Ovary (tissue), 9 donors: ENCODE data around the gene SLC38A3. TPM values are rescaled to one million over a fixed set of nuclear protein-coding genes. Genes with fewer than 3 reads are reported as not detected.

Source experiments
- DNase-seq, 5 donors: peaks; one replicate each; pipeline ENCODE4 v3.0.0-alpha.2; 2019 to 2020
- H3K27ac ChIP-seq, 2 donors: fragments of 200-600 bp; one replicate each; pipeline versions ENCODE4 v1.5.1 to v1.8.0; 2019 to 2022
- H3K27me3 ChIP-seq: fragments of 200-600 bp; one replicate; pipeline ENCODE4 v1.8.0; 2022
- H3K36me3 ChIP-seq: fragments of 200-600 bp; sonication (generic); one replicate; pipeline ENCODE4 v1.5.1; 2019
- H3K4me1 ChIP-seq: one replicate; pipeline ENCODE4 v1.8.1; 2013; ENCODE audit warnings: mild to moderate bottlenecking, moderate library complexity; ENCODE audit not compliant: insufficient read depth
- H3K4me3 ChIP-seq: fragments of 200-600 bp; sonication (generic); one replicate; pipeline ENCODE4 v1.5.1; 2017
- H3K9me3 ChIP-seq, 2 donors: fragments of 200-600 bp in 1 of 2; sonication (generic) in 1 of 2; one replicate each; pipeline versions ENCODE4 v1.5.1 to v1.8.1; 2013 to 2019; ENCODE audit warnings: mild to moderate bottlenecking in 1 of 2, moderate library complexity in 1 of 2
- CTCF ChIP-seq, 3 donors: fragments of 450-650 bp in 2 of 3; fragments of 200-600 bp in 1 of 3; IDR thresholded peaks; one replicate each; pipeline versions ENCODE4 v1.5.1 to v1.8.0; 2016 to 2022; ENCODE audit warnings: antibody characterized with exemption in 3 of 3, mild to moderate bottlenecking in 1 of 3
- EP300 ChIP-seq: sonication (generic); formaldehyde crosslinking; IDR thresholded peaks from one replicate; pipeline ENCODE4 v1.6.1; 2017; ENCODE audit warnings: antibody characterized with exemption
- POLR2A ChIP-seq: fragments of 450-650 bp; IDR thresholded peaks from one replicate; pipeline ENCODE4 v1.6.1; 2017; ENCODE audit warnings: antibody characterized with exemption, mild to moderate bottlenecking, moderate library complexity
- WGBS, 3 donors: extraction: QIAGEN DNeasy Blood & Tissue Kit in 1 of 3; methylation state at CpG; one replicate each; pipeline versions ENCODE4 v1.1.5 to v1.1.7; 2013 to 2017; 5-methylcytosine and 5-hydroxymethylcytosine counted together
- intact Hi-C, 4 donors: fragments of 100-400 bp; cut with DNase I; formaldehyde crosslinking; loops; one replicate each; pipeline versions ENCODE4 v1.11.0 to v1.15.1; 2022 to 2023
- polyA plus RNA-seq, 2 donors: library from polyadenylated mRNA; stranded (reverse); fragments of 200-250 nt in 1 of 2; fragments of 350-450 nt in 1 of 2; fragmentation: Illumina TruSeq in 1 of 2; extraction: RNeasy Lipid Tissue Mini Kit (QIAGEN cat#74804) in 1 of 2; gene quantifications; one replicate each; pipeline ENCODE4 v1.2.3, GENCODE V29; 2013 to 2014
- total RNA-seq, 7 donors: library from RNA; depleted of rRNA in 2 of 7; stranded (reverse); fragments of >200 nt in 2 of 7; fragmentation: NEBNext Ultra II Directional in 3 of 7; extraction: Animal tissue kit (Norgen Biotek cat#: 25700) in 3 of 7; gene quantifications; one replicate each; pipeline versions ENCODE4 v1.1.0 to v1.2.4, GENCODE V29; 2016 to 2023
- donor health status: DM: no; HTN: no; CAD: no; lungs with moderate emphysema.
- donor health status: DM: no; HTN: no; CAD: no.
- donor health status: Bipolar disorder and iron deficiency.
- donor health status: DM: yes; HTN: yes; CAD: no.
- donor health status: DM: no; HTN: no; CAD: no.
- donor health status: DM: yes; HTN: yes; CAD: no.

SLC38A3 gene
- total and polyA plus RNA-seq, 9 donors = 1.6 to 10.9 (median 7.7) TPM

- H3K27ac ChIP-seq = no peak overlapping the region
- no peaks in the 10 kb centered on the region for H3K9me3 ChIP-seq
- H3K4me3 ChIP-seq = no peak overlapping the region
- no peaks in the 10 kb centered on the region for H3K36me3 ChIP-seq
- peaks cover 23% of the 10 kb centered on the region for H3K4me1 ChIP-seq
- 79 to 85% (median 85%) methylated on average over 5 of the region's 5 CpGs for WGBS, 3 donors
- no peaks in the 10 kb centered on the region for H3K27me3 ChIP-seq
- no peak for DNase-seq
- intact Hi-C loops = no loop called here
- no peak for TF ChIP-seq EP300
- TF ChIP-seq CTCF (IDR thresholded peaks at IDR 0.05) = no peak
- no peak for TF ChIP-seq POLR2A
These were observed 42.8 kb upstream of the SLC38A3 start for GRCh38 chr3:50162034-50162883.

- DNase-seq = peak in 4 of 5 donors; percentile 60 to 75 (median 66)
- no peaks in the 10 kb centered on the region for H3K9me3 ChIP-seq
- H3K36me3 ChIP-seq = no peaks in the 10 kb centered on the region
- no peak for TF ChIP-seq CTCF (IDR thresholded peaks at IDR 0.05)
- no peak for TF ChIP-seq EP300
- no peak for TF ChIP-seq POLR2A
- H3K4me1 ChIP-seq = peaks cover 24% of the 10 kb centered on the region
- peak overlapping the region in 1 of 2 donors; percentile 30 for H3K27ac ChIP-seq
- intact Hi-C loops = no loop called here
- WGBS, 3 donors = 40 to 59% (median 50%) methylated on average over 8 of the region's 8 CpGs
- H3K4me3 ChIP-seq = no peak overlapping the region
- H3K27me3 ChIP-seq = no peaks in the 10 kb centered on the region
These were observed 41.3 kb upstream of the SLC38A3 start for GRCh38 chr3:50163572-50164455.

GRCh38 chr3:50164481-50164880 is 40.6 kb upstream of the SLC38A3 start:
- Histone ChIP-seq H3K4me3 (no peak overlapping the region), H3K4me1 (peaks cover 24% of the 10 kb centered on the region)
- no peak for TF ChIP-seq EP300

GRCh38 chr3:50164984-50165909 is 39.8 kb upstream of the SLC38A3 start:
- Histone ChIP-seq H3K27me3 (no peaks in the 10 kb centered on the region), H3K9me3 (no peaks in the 10 kb centered on the region), H3K4me3 (no peak overlapping the region), H3K36me3 (no peaks in the 10 kb centered on the region), H3K4me1 (peaks cover 24% of the 10 kb centered on the region), H3K27ac (peak overlapping the region; percentile 0 to 77)
- 6 to 7% (median 7%) methylated on average over 7 of the region's 7 CpGs for WGBS, 3 donors
- intact Hi-C loops = no loop called here
- peak; percentile 55 to 74 (median 67) for DNase-seq
- TF ChIP-seq POLR2A (no peak), EP300 (no peak), CTCF (IDR thresholded peaks at IDR 0.05) (no peak)

More at GRCh38 chr3:50164481-50164880, 40.6 kb upstream of the SLC38A3 start:
- DNase-seq = no peak
- H3K27me3 ChIP-seq = no peaks in the 10 kb centered on the region
- no peaks in the 10 kb centered on the region for H3K36me3 ChIP-seq
- H3K27ac ChIP-seq = peak overlapping the region in 1 of 2 donors; percentile 30
- intact Hi-C loops = no loop called here
- no peaks in the 10 kb centered on the region for H3K9me3 ChIP-seq
- 25 to 64% (median 42%) methylated on average over 1 of the region's 1 CpG for WGBS, 3 donors
